OCI-LY3 (cell line): ENCODE measurements around the gene NKX1-2.

Source experiments
- H2AFZ ChIP-seq: fragments of 200-600, 300-600 bp; shearing (Covaris generic); 2 replicates; pipeline ENCODE4 v1.6.0; 2014; ENCODE audit warnings: antibody characterized with exemption, low read depth, low read length
- H3K27ac ChIP-seq: fragments of 200-600, 300-600 bp; sonication (generic); 2 replicates; pipeline ENCODE4 v1.5.1; 2014; ENCODE audit warnings: mild to moderate bottlenecking, low read length, moderate library complexity, mixed read lengths
- H3K27me3 ChIP-seq: fragments of 200-600, 300-600 bp; sonication (generic); 2 replicates; pipeline ENCODE4 v1.6.1; 2014; ENCODE audit warnings: low read depth, low read length, mixed read lengths
- H3K36me3 ChIP-seq: fragments of 200-600, 300-600 bp; sonication (generic); replicated peaks from 2 replicates; pipeline ENCODE3; 2014; ENCODE audit warnings: low read depth, low read length, mixed read lengths
- H3K4me1 ChIP-seq: fragments of 300-600, 200-600 bp; sonication (generic); 2 replicates; pipeline ENCODE4 v1.6.1; 2014; ENCODE audit warnings: low read length, mixed read lengths
- H3K4me2 ChIP-seq: fragments of 200-600, 300-600 bp; sonication (generic); 2 replicates; pipeline ENCODE4 v1.6.1; 2014; ENCODE audit warnings: low read length, mixed read lengths
- H3K4me3 ChIP-seq: fragments of 300-600, 200-600 bp; sonication (generic); 2 replicates; pipeline ENCODE4 v1.5.1; 2014; ENCODE audit warnings: antibody characterized with exemption, mild to moderate bottlenecking, low read length, moderate library complexity
- H3K79me2 ChIP-seq: fragments of 300-600, 200-600 bp; shearing (Covaris generic); 2 replicates; pipeline ENCODE4 v1.6.1; 2014; ENCODE audit warnings: mild to moderate bottlenecking, low read length, mixed read lengths
- H3K9ac ChIP-seq: fragments of 300-600, 200-600 bp; shearing (Covaris generic); 2 replicates; pipeline ENCODE4 v1.6.0; 2014; ENCODE audit warnings: mild to moderate bottlenecking, low read length, moderate library complexity
- H3K9me3 ChIP-seq: fragments of 200-600, 300-600 bp; shearing (Covaris generic); 2 replicates; pipeline ENCODE4 v1.6.1; 2014; ENCODE audit warnings: low read length, mixed read lengths; ENCODE audit not compliant: insufficient read depth
- H4K20me1 ChIP-seq: fragments of 200-600, 300-600 bp; sonication (generic); 2 replicates; pipeline ENCODE4 v1.6.1; 2016; ENCODE audit warnings: low read length, mixed read lengths; ENCODE audit not compliant: insufficient read depth
- CTCF ChIP-seq: fragments of 200-600, 300-600 bp; sonication (generic); IDR thresholded peaks from 2 replicates; pipeline ENCODE4 v1.5.1; 2014; ENCODE audit warnings: antibody characterized with exemption, low read length, low read depth
- EZH2phosphoT487 ChIP-seq: fragments of 200-600 bp; shearing (Covaris generic); IDR thresholded peaks from 2 replicates; pipeline ENCODE4 v1.6.1; 2018; ENCODE audit warnings: antibody characterized with exemption, mixed run types, low read depth

Gene NKX1-2

GRCh38 chr10:124458889-124459288 lies 9.1 kb upstream of the NKX1-2 start:
- H3K9ac ChIP-seq: no peak overlapping the region
- no peaks in the 10 kb centered on the region for H3K4me1 ChIP-seq
- H3K79me2 ChIP-seq: no peaks in the 10 kb centered on the region
- H4K20me1 ChIP-seq: no peaks in the 10 kb centered on the region
- H3K27me3 ChIP-seq: peaks cover 17% of the 10 kb centered on the region
- H3K4me3 ChIP-seq: no peak overlapping the region
- TF ChIP-seq EZH2phosphoT487: no peak
- no peak for TF ChIP-seq CTCF
- no peak overlapping the region for H2AFZ ChIP-seq
- no peak overlapping the region for H3K4me2 ChIP-seq
- no peak overlapping the region for H3K27ac ChIP-seq
- no peaks in the 10 kb centered on the region for H3K36me3 ChIP-seq
- no peaks in the 10 kb centered on the region for H3K9me3 ChIP-seq

GRCh38 chr10:124458473-124458872 lies 8.6 kb upstream of the NKX1-2 start:
- Histone ChIP-seq H3K4me2 (no peak overlapping the region), H2AFZ (no peak overlapping the region), H3K27me3 (peaks cover 18% of the 10 kb centered on the region), H3K9ac (no peak overlapping the region), H3K4me3 (no peak overlapping the region), H4K20me1 (no peaks in the 10 kb centered on the region), H3K79me2 (no peaks in the 10 kb centered on the region), H3K9me3 (no peaks in the 10 kb centered on the region), H3K36me3 (no peaks in the 10 kb centered on the region), H3K4me1 (no peaks in the 10 kb centered on the region), H3K27ac (no peak overlapping the region)
- TF ChIP-seq CTCF (no peak), EZH2phosphoT487 (no peak)

- H3K79me2 ChIP-seq: no peaks in the 10 kb centered on the region
- H4K20me1 ChIP-seq: no peaks in the 10 kb centered on the region
- no peaks in the 10 kb centered on the region for H3K4me1 ChIP-seq
- no peak for TF ChIP-seq EZH2phosphoT487
- TF ChIP-seq CTCF: no peak
- no peak overlapping the region for H2AFZ ChIP-seq
- H3K36me3 ChIP-seq: no peaks in the 10 kb centered on the region
- no peak overlapping the region for H3K27ac ChIP-seq
- H3K9me3 ChIP-seq: no peaks in the 10 kb centered on the region
- H3K9ac ChIP-seq: no peak overlapping the region
- peaks cover 25% of the 10 kb centered on the region for H3K27me3 ChIP-seq
- no peak overlapping the region for H3K4me2 ChIP-seq
- H3K4me3 ChIP-seq: no peak overlapping the region
Observed at GRCh38 chr10:124455441-124455840, 5.6 kb upstream of the NKX1-2 start.

GRCh38 chr10:124453960-124454610 lies 4.2 kb upstream of the NKX1-2 start:
- H3K27ac ChIP-seq: no peak overlapping the region
- no peaks in the 10 kb centered on the region for H3K9me3 ChIP-seq
- H3K4me1 ChIP-seq: no peaks in the 10 kb centered on the region
- H3K4me3 ChIP-seq: no peak overlapping the region
- peaks cover 25% of the 10 kb centered on the region for H3K27me3 ChIP-seq
- H2AFZ ChIP-seq: no peak overlapping the region
- H3K36me3 ChIP-seq: no peaks in the 10 kb centered on the region
- no peak for TF ChIP-seq EZH2phosphoT487
- no peak for TF ChIP-seq CTCF
- H3K4me2 ChIP-seq: no peak overlapping the region
- no peak overlapping the region for H3K9ac ChIP-seq
- H3K79me2 ChIP-seq: no peaks in the 10 kb centered on the region
- no peaks in the 10 kb centered on the region for H4K20me1 ChIP-seq
